Hindlimb muscle (tissue), 1 donor: ENCODE results near the gene ARHGEF5. TPM values are rescaled to one million over a fixed set of nuclear protein-coding genes. Genes with fewer than 3 reads are reported as not detected.

Experiments
- polyA plus RNA-seq: library from polyadenylated mRNA; unstranded; fragments of 120-200 nt; gene quantifications from one replicate; pipeline ENCODE4 v1.2.1, GENCODE V29; 2013; ENCODE audit not compliant: insufficient read length

Gene ARHGEF5
- polyA plus RNA-seq, 1 donor, result 2.7 TPM

Other genes with a start within 250 kb of the ARHGEF5 start
- not detected for gene OR2A2, start 245.8 kb upstream of the ARHGEF5 start, polyA plus RNA-seq
- gene OR2A14, start 232.2 kb upstream of the ARHGEF5 start, polyA plus RNA-seq, result not detected
- not detected for gene CTAGE4, start 171.9 kb upstream of the ARHGEF5 start, polyA plus RNA-seq
- gene ARHGEF35, start 159.6 kb upstream of the ARHGEF5 start, polyA plus RNA-seq, result 1.3 TPM
- gene OR2A42, start 115.8 kb upstream of the ARHGEF5 start, polyA plus RNA-seq, result 0.53 TPM
- 1.1 TPM for gene OR2A7, start 90.6 kb upstream of the ARHGEF5 start, polyA plus RNA-seq
- 1.4 TPM for gene CTAGE8, start 86.1 kb upstream of the ARHGEF5 start, polyA plus RNA-seq
- 0.19 TPM for gene OR2A1, start 43.0 kb upstream of the ARHGEF5 start, polyA plus RNA-seq
- not detected for gene NOBOX, start 48.3 kb downstream of the ARHGEF5 start, polyA plus RNA-seq